ENCODE measurements around the gene FGF22.

GRCh38 chr19:609004-609346 is 30.7 kb upstream of the FGF22 start:
- TF ChIP-seq CTCF (conservative IDR thresholded peaks at IDR 0.05; ENCODE audit: low read length) (no peak), EZH2phosphoT487 (IDR thresholded peaks at IDR 0.05; ENCODE audit: borderline replicate concordance, low read depth, low read length) (no peak)

Data from OCI-LY7 (cell line).